Activated CD8-positive, alpha-beta memory T cell treated with anti-CD3 and anti-CD28 coated beads, Interleukin-2, amount 50 U/mL, for 1 hour (primary cell): ENCODE measurements around the gene GOLGA8O.
"Not testable (repeated sequence)": the region's sequence is repeated elsewhere in the genome, so short reads cannot be mapped to it uniquely, and the experiment has no call there.

Experiments
- DNase-seq: peaks from one replicate; pipeline ENCODE4 v3.0.0-alpha.2; 2020; ENCODE audit errors: extremely low read depth

GOLGA8O gene, protein sequence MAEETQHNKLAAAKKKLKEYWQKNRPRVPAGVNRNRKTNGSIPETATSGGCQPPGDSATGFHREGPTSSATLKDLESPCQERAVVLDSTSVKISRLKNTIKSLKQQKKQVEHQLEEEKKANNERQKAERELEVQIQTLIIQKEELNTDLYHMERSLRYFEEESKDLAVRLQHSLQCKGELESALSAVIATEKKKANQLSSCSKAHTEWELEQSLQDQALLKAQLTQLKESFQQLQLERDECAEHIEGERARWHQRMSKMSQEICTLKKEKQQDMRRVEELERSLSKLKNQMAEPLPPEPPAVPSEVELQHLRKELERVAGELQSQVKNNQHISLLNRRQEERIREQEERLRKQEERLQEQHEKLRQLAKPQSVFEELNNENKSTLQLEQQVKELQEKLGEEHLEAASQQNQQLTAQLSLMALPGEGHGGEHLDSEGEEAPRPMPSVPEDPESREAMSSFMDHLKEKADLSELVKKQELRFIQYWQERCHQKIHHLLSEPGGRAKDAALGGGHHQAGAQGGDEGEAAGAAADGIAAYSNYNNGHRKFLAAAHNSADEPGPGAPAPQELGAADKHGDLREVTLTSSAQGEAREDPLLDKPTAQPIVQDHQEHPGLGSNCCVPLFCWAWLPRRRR

DNA sequence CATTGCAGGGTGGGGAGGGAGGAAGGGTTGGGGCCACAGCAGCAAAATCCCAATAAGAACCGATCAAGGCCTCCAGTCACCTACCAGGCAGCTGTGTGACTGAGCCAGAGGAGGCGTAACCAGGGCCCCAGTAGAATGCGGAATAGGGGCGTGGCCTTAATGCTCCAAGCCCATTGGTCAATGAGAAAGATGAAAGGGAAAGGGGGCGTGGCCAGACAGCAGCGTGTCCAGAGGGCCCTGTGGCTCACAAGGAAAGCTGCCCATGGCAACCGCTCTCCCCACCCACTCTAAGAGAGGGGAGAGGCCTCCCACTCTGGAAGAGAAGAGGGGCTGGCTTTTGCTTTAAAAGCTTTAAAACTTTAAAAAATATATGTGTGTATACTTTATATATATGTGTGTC lies at the start of gene GOLGA8O:
Gene GOLGA8O, minus strand, starts transcription at position 101 of the 400 bp plus-strand sequence. Its CDS starts 98 bp downstream, at position 3.
- not testable (repeated sequence) for DNase-seq

DNA sequence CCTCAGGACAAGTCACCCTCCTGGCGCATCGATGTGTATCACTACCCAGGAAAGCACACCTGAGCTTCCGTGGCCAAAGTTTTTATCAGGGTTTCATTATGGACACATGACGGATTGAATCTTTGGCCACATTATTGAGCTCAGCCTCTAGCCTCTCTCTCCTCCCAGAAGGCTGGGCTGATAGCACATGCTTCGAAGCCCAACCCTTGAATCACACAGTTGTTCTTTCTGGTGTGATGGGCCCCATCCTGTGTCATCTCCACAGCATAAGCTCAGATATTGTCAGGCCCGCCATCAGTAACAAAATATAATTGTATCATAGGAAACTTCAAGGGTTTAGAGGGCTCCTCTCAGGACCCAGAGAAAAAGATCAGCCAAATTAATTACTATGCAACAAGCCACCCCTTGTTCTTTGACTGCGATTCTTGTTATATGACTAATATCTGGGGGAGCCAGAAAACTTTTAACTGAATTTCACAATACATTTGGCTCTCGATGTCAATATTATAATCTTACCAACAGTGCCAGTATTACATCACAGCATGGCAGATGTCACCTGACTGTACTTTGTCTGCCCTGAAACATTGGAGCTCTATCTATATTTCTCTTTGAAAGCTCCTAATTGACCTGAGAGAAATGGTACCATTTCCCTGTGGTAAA lies 48.8 kb upstream of the GOLGA8O start:
- not testable (repeated sequence) for DNase-seq

DNA sequence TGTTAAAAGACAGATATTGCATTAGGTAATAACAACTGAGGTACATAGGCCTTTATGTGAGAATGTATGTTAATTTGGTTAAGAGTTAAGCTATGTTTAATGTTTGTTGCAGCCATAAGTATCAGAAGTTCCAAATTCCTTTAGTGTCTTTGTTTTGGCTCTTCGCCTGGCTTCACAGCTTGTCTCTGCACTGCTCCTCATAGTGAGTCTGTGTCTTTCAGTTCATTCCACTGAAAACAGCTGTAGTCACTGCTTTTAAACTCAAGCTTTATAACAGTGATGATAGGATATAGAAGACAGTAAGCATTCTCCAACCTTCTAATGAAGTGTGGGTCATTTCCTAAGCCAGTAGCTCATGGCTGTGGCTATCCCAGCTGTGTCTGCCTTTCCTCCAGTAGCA lies 47.5 kb upstream of the GOLGA8O start:
- not testable (repeated sequence) for DNase-seq

DNA sequence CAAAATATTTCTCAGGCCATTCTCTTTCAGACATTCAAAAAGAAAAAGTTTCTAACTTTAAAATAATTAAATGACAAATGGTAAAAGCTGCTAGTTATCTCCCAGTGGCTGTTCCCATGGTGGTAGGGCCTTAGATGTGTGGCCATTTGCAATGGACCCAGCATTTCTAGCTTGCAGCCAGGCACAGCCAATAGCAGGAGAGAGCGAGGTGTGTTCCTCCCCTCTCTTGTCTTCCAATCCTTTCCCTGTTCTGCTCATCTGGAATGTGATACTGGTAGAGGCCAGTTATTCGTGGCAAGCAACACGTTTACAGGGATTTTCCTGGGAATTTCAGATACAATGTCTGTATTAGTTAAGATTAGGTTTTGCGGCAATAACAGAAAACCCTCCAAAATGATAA lies 37.3 kb upstream of the GOLGA8O start:
- not testable (repeated sequence) for DNase-seq

DNA sequence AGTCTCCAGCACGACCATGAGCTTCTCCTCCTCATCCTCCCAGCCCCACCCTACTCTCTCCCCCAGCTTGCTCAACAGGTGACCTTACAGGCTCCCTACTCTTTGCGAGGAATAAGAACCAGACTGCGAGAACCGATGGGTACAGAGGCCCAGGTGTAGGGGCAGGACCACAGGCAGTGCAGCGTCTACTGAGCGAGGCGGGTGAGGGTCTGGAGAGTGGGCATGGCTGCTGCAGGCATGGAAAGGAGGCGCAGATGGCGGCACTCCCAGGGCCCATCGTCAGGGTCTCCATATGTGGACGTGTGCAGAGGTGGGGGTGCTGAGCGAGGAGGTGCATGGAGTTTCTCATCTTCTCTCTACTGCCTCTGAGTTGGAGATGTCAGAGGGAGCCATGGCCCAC lies 31.0 kb upstream of the GOLGA8O start:
- not testable (repeated sequence) for DNase-seq

DNA sequence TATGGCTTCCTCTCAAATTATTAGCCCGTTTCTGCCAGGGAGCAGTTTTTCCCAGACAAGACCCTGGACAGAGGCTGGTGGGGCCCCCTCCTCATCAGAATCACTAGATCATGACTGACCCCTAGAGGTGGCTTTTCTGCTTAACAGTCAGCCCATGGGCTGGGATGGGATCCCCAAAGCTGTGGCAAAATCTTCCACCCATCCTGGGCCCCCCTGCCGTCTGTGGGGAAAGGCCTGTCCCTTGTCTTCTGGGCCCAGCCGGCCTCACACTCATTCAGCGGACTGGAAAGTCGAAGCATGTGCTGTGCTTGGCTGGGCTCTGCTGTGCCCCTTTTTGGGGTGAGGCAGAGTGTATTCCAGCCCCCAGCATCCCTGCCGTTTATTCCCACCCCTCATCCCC lies 27.9 kb upstream of the GOLGA8O start:
- DNase-seq: not testable (repeated sequence)

DNA sequence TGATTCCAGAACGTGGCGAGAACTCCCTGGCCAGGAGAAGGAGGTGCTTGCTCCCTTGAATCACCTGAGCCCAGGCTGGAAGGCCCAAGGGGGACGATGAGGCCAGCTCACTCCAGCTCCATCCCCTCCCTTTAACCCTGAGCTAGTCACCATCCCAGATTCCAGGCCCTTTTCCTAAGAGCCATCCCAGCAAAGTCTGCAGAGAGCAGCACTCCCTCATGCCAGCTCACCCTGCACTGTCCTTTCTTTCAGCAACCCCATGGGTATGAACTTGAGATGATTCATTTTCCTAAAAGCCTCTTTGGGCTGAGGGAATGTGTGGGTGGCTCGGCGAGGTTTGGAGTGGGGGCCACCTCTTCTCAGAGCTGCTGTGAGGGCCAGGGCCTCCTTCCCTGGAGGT lies 26.2 kb upstream of the GOLGA8O start:
- not testable (repeated sequence) for DNase-seq

DNA sequence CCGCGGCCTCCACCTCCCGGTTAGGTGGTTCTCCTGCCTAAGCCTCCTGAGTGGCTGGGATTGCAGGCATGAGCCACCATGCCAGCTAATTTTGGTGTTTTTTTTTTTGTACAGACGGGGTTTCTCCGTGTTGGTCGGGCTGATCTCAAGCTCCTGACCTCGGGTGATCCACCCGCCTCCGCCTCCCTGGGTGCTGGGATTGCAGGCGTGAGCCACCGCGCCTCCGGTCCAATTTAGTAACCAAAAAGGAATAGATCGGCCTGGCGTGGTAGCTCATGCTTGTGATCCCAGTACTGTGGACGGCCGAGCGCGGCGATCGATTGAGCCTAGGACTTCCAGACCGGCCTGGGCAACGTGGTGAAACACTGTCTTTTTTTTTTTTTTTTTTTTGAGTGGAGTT lies 12.6 kb upstream of the GOLGA8O start:
- not testable (repeated sequence) for DNase-seq

DNA sequence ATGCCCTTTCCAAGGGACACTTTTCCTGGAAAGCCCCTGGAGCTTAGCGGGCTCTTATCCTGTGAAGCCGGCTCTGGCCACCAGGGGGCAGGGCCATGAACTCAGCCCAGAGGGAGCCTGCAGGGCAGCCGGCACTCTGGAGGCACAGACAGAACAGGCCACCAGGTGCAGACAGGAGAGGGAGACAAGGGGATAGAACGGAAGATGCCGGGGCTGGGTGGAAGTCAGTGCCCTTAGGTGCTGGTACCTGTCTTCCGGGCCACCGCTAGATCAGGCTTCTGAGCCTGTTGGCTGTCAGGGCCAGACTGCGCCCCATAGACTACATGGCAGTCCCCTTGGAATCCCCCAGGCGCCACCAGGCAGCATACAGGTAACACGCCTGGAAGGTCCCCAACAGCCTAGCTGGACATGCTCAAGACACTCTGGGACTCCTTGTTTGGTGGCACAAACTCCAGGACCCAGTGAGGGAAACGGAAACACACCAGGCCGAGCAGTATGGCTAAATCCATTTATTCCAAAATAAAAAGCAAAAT lies 14.9 kb downstream of the GOLGA8O start:
- DNase-seq: not testable (repeated sequence)

DNA sequence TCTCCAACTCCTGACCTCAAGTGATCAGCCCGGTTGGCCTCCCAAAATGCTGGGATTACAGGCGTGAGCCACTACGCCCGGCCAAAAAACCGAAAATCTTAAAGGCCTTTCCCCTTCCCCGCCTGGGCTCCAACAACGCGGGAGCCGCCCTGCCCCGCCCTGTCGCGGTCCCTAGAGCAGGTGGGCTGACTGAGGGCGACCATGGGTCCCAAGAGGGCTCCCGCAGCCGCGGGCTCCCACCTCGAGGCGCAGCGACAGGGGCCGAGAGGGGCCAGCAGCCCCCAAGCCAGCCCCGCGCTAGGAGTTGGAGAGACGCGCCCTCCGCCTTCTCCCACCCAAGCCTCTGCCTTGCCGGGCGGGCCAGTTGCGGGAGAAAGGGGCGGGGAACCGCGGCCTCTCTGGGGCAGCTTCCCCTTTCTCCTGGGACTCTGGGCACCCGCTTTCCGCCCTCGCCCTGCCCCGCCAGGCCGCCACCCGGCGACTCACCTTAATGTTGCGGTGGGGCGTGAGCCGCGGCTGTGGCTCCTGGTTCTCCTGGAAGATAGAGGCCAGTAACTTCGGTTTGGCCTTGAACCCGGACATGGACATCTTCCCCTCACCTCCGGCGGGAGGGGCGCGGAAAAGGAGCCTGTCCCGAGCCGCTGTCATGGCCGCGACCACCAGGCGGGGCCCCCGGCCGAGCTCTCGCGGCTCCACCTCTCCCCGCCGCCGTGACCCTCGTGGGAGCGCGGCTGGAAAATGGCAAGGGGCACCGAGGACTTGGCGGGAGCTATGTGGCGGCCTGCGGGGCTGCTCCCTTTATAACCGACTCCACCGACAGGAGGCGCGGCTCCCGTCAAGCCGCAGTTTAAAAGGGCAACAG lies 21.1 kb downstream of the GOLGA8O start:
- DNase-seq: not testable (repeated sequence)

DNA sequence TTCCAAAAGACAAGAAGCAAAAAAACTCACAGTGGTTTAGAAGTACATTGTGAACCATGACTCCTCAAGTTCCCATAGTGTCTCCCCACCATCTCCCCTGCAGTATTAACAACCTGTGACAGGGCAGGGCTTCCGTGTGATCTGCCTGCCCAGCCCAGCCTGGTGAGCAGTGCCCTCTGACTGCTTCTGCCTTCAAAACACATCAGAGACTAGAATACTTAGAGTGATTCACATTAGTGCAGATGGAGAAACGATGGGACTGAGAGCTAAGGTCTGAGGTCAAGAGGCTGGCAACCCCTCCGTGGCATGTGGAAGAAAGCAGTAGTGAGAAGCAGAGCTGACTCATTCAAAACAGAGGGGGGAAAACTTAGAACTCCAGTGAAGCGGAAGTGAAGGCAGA lies 27.8 kb downstream of the GOLGA8O start:
- not testable (repeated sequence) for DNase-seq

DNA sequence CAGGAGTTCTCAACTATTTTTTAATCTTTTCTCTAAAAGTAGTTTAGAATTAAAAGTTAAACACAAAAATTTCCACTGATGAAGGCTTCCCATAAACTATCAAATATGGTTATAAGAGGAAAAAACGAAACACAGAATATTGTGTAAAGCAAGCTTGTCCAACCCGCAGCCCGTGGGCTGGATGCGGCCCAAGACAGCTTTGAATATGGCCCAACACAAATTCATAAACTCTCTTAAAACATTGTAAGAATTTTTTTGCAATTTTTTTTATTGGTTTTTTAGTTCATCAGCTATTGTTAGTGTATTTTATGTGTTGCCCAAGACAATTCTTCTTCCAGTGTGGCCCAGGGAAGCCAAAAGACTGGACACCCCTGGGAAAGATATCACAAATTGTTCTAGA lies 28.9 kb downstream of the GOLGA8O start:
- DNase-seq: not testable (repeated sequence)

DNA sequence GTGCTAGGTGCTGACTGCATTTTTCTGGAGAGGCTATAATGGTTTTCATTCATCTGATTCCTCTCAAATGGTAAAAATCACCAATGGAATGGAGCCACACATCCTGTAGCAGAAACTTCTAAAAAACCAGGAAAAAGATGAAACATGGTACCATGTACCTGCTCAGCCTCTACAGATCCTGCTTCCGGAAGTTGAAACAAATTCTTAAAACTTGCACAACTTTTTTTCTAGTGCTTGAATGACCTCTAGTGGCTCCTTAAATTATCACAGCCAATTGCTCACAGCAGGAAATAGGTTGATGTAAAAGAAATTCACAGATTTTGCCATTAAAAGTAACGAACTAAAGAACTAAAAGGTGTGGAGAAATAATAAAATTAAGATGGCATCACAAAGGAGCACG lies 47.5 kb downstream of the GOLGA8O start:
- DNase-seq: not testable (repeated sequence)

DNA sequence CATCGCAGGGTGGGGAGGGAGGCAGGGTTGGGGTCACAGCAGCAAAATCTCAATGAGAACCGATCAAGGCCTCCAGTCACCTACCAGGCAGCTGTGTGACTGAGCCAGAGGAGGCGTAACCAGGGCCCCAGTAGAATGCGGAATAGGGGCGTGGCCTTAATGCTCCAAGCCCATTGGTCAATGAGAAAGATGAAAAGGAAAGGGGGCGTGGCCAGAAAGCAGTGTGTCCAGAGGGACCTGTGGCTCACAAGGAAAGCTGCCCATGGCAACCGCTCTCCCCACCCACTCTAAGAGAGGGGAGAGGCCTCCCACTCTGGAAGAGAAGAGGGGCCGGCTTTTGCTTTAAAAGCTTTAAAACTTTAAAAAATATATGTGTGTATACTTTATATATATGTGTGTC lies 52.2 kb downstream of the GOLGA8O start, which contains the start of gene GOLGA8K:
Gene GOLGA8K, minus strand, starts transcription at position 101 of the 400 bp plus-strand sequence. Its CDS starts 98 bp downstream, at position 3.
- not testable (repeated sequence) for DNase-seq

DNA sequence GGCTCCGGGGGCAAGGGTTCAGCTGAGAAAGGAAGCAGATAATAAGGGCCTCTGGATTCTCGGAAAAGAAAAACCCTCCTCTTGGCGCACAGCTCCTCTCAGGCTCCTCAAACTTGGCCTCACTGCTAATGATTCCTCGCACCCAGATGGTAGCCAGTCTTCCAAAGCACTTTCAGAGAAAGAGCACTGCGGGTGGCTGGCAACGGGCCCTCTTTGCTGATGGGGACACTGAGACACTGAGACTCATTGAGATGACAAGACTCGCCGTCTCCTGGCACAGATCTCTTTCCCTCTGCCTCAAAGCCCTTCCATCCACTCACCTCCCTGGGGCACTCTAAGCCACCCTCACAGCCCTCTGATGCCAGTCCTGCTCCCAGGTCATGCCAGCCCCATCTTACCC lies 58.9 kb downstream of the GOLGA8O start:
- DNase-seq: not testable (repeated sequence)
